GM12872 (cell line): ENCODE data around the gene TDRD9.

ENCODE experiments used
- CTCF ChIP-seq: IDR thresholded peaks from 3 replicates; pipeline ENCODE4 v1.5.1; 2011; ENCODE audit warnings: low read depth, mild to moderate bottlenecking, low read length, moderate library complexity; ENCODE audit not compliant: insufficient read depth

Gene TDRD9

DNA sequence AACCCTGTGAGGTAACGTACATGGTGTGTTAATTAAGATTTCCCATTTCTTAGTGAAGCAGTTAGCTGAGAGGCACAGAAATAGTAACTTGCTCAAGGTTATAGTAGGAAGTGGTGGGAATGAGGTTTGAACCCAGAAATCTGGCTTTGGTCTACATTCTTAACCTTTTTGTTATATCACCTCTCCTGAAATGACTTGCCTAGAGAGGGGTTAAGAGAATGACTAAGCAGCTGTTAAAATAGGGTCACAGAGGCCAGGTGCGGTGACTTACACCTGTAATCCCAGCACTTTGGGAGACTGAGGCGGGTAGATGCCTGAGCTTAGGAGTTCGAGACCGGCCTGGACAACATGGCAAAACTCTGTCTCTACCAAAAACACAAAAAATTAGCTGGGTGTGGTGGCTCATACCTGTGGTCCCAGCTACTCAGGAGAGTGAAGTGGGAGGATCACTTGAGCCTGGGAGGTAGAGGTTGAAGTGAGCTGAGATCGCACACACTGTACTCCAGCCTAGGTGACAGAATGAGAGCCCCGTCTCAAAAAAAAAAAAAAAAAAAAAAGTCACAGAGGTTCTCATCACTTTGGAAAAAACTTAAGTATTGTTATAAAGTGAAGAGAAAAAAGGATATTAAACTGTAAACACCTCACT is 71.7 kb downstream of the TDRD9 start:
- no peak for TF ChIP-seq CTCF

GRCh38 chr14:104001003-104001402 is 72.7 kb downstream of the TDRD9 start:
- TF ChIP-seq CTCF: peak; percentile 24; the same call in 2 of the 3 replicates

GRCh38 chr14:104003616-104004015 is 75.4 kb downstream of the TDRD9 start:
- no peak for TF ChIP-seq CTCF

- no peak for TF ChIP-seq CTCF
Measured at GRCh38 chr14:104004849-104005248, 76.6 kb downstream of the TDRD9 start.

DNA sequence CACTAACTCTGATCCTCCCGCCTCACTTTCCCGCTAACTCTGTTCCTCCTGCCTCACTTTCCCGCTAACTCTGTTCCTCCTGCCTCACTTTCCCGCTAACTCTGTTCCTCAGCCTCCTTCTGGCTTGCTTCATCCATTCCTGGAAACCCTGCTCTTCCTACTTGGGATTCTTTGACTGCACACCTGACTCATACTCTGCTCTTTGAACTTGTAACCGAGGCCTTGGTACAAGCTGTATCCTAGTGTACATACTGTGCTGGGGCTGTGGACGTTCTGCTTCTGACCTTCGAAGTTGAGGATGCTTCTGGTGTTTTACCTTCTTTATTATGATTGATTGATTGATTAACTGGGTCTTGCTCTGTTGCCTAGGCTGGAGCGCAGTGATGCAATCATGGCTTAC is 77.2 kb downstream of the TDRD9 start:
- no peak for TF ChIP-seq CTCF

GRCh38 chr14:104007121-104007520 is 78.9 kb downstream of the TDRD9 start:
- no peak for TF ChIP-seq CTCF

DNA sequence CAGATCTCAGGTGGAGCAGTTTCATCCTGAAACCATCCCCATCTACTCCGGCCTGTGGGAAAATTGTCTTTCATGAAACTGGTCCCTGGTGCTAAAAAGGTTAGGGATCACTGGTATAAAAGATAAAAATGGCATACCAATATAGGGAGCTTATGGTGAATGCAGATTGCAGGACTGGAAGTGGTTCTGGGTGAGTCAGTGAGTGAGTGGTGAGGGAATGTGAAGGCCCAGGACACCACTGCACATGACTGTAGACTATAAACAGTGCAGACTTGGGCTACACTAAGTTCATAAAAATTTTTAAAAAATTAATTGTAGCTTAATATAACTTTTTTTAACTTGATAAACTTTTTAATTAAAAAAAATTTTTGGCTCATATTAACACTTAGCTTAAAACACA is 81.0 kb downstream of the TDRD9 start:
- TF ChIP-seq CTCF: no peak
